ENCODE data around the gene KPNA1.

- TF ChIP-seq CTCF (IDR thresholded peaks at IDR 0.05) (no peak), ZFX (IDR thresholded peaks at IDR 0.05; ENCODE audit: borderline replicate concordance) (no peak)
These were observed 21.4 kb downstream of the KPNA1 start for GRCh38 chr3:122493296-122493695.
